A673 (cell line): ENCODE measurements around the gene IFITM1. TPM values are rescaled to one million over a fixed set of nuclear protein-coding genes. Genes with fewer than 3 reads are reported as not detected.
"Not testable (repeated sequence)": the region's sequence is repeated elsewhere in the genome, so short reads cannot be mapped to it uniquely, and the experiment has no call there.

ENCODE experiments used
- BruUV-seq: library from RNA; stranded (reverse); fragments of 400-500 nt; replicated peaks from 2 replicates; lab custom pipeline; 2021; lab: Mats Ljungman, UMichigan
- CTCF ChIA-PET: fragments of 300-600 bp; sonication (Branson Sonifier 250); formaldehyde crosslinking; loops from one replicate; lab custom pipeline; 2022; ENCODE audit warnings: antibody characterized with exemption; lab: Charles Lee
- POLR2A ChIA-PET: fragments of 300-600 bp; sonication (Branson Sonifier 250); formaldehyde crosslinking; loops from one replicate; lab custom pipeline; 2022; ENCODE audit warnings: antibody characterized with exemption; ENCODE audit not compliant: low non-redundant PET; lab: Charles Lee
- DNase-seq: peaks from one replicate; pipeline ENCODE4 v3.0.0-alpha.2; 2015; ENCODE audit warnings: low spot score
- H3K27ac ChIP-seq: fragments of 200-600 bp; sonication (generic); 2 replicates; pipeline ENCODE4 v1.5.1; 2016; ENCODE audit warnings: mixed run types, low read depth, mild to moderate bottlenecking, mixed read lengths, antibody characterized with exemption, low read length; ENCODE audit not compliant: poor library complexity, severe bottlenecking
- H3K27me3 ChIP-seq: fragments of 200-600 bp; sonication (generic); replicated peaks from 2 replicates; pipeline ENCODE4 v1.6.1; 2017; ENCODE audit warnings: mixed run types, low read depth, mild to moderate bottlenecking, mixed read lengths, antibody characterized with exemption, low read length; ENCODE audit not compliant: insufficient read depth, poor library complexity
- H3K36me3 ChIP-seq: fragments of 200-600 bp; sonication (generic); 2 replicates; pipeline ENCODE4 v1.6.1; 2016; ENCODE audit warnings: mixed run types, mild to moderate bottlenecking, mixed read lengths, antibody characterized with exemption, low read length; ENCODE audit not compliant: insufficient read depth, poor library complexity, severe bottlenecking
- H3K4me1 ChIP-seq: fragments of 200-600 bp; sonication (generic); 2 replicates; pipeline ENCODE4 v1.6.1; 2017; ENCODE audit warnings: mixed run types, mild to moderate bottlenecking, mixed read lengths, antibody characterized with exemption, low read length; ENCODE audit not compliant: insufficient read depth, poor library complexity, severe bottlenecking
- H3K4me3 ChIP-seq: fragments of 200-600 bp; sonication (generic); 2 replicates; pipeline ENCODE4 v1.5.1; 2016; ENCODE audit warnings: low read depth, mixed run types, mild to moderate bottlenecking, mixed read lengths, low read length; ENCODE audit not compliant: poor library complexity, severe bottlenecking
- H3K9me3 ChIP-seq: fragments of 200-600 bp; sonication (generic); 2 replicates; pipeline ENCODE4 v1.6.1; 2016; ENCODE audit warnings: mixed run types, low read depth, mild to moderate bottlenecking, mixed read lengths, antibody characterized with exemption, low read length; ENCODE audit not compliant: poor library complexity, severe bottlenecking
- CTCF ChIP-seq: fragments of 300-800, 200-600 bp; sonication (generic); conservative IDR thresholded peaks from 2 replicates; pipeline ENCODE4 v1.5.1; 2017; ENCODE audit warnings: low read depth, mild to moderate bottlenecking, antibody characterized with exemption, low read length, moderate library complexity, mixed read lengths
- EZH2 ChIP-seq: fragments of 200-600 bp; sonication (generic); IDR thresholded peaks from 2 replicates; pipeline ENCODE4 v1.6.1; 2017; ENCODE audit warnings: borderline replicate concordance, low read depth, mild to moderate bottlenecking, mixed read lengths, antibody characterized with exemption, low read length; ENCODE audit not compliant: poor library complexity, severe bottlenecking
- intact Hi-C: fragments of 100-400 bp; cut with micrococcal nuclease; formaldehyde crosslinking; loops from one replicate; pipeline ENCODE4 v1.10.0; 2022; ENCODE audit not compliant: unreplicated experiment
- total RNA-seq: library from RNA; stranded (reverse); gene quantifications from 2 replicates; pipeline ENCODE4 v1.2.3, GENCODE V29; 2021

The IFITM1 gene
- total RNA-seq, 1 experiment from 2014 or later, result 24.4 TPM

- ChIA-PET CTCF (interaction anchor here (0.7 kb wide), 1 partner anchor 28 kb away, joined by 4 read pairs; no protein-coding TSS in a partner anchor), POLR2A (no interaction called here)
- Histone ChIP-seq H3K27ac (no peak overlapping the region), H3K4me1 (no peaks in the 10 kb centered on the region), H3K9me3 (no peaks in the 10 kb centered on the region), H3K36me3 (no peaks in the 10 kb centered on the region), H3K4me3 (no peak overlapping the region), H3K27me3 (no peaks in the 10 kb centered on the region)
- TF ChIP-seq EZH2, result no peak
- no peak for TF ChIP-seq CTCF
- BruUV-seq, result no TSS peak
- no peak for DNase-seq
- intact Hi-C loops, result no loop called here
Measured at GRCh38 chr11:344836-345578, 31.2 kb downstream of the IFITM1 start.

- CTCF ChIA-PET, result no interaction called here
- Histone ChIP-seq H3K36me3 (no peaks in the 10 kb centered on the region), H3K9me3 (no peaks in the 10 kb centered on the region), H3K27ac (no peak overlapping the region), H3K27me3 (no peaks in the 10 kb centered on the region), H3K4me1 (no peaks in the 10 kb centered on the region), H3K4me3 (no peak overlapping the region)
- POLR2A ChIA-PET, result no interaction called here
- no TSS peak for BruUV-seq
- TF ChIP-seq CTCF (no peak), EZH2 (no peak)
- intact Hi-C loops, result no loop called here
- DNase-seq, result no peak
Measured at GRCh38 chr11:346529-346928, 32.7 kb downstream of the IFITM1 start.

GRCh38 chr11:349270-349954 is 35.6 kb downstream of the IFITM1 start:
- POLR2A ChIA-PET, intact Hi-C loops, H3K4me3 ChIP-seq, H3K9me3 ChIP-seq, BruUV-seq, CTCF ChIA-PET, H3K27ac ChIP-seq, H3K4me1 ChIP-seq, DNase-seq, H3K36me3 ChIP-seq, H3K27me3 ChIP-seq: not testable (repeated sequence)

- intact Hi-C loops, result loop anchor here (10.0 kb wide), 2 partner anchors 45 to 95 kb away; partner anchors contain the start of gene IFITM2
- H3K36me3 ChIP-seq, BruUV-seq, H3K9me3 ChIP-seq, H3K27ac ChIP-seq, H3K4me1 ChIP-seq, H3K4me3 ChIP-seq, POLR2A ChIA-PET, H3K27me3 ChIP-seq, DNase-seq: not testable (repeated sequence)
- CTCF ChIA-PET, result interaction anchor here (0.7 kb wide), 1 partner anchor 219 kb away, joined by 3 read pairs; no protein-coding TSS in a partner anchor
Measured at GRCh38 chr11:350033-350722, 36.3 kb downstream of the IFITM1 start.
